NCI-H2029 treated with DMSO at 0.1 percent for 48 hours (cell line): Measurements from ENCODE around the gene NFKB1.
A peak's percentile ranks its signal among the peaks of the same experiment; 100 is the strongest.

ENCODE experiments used
- DNase-seq: peaks from one replicate; lab custom pipeline; 2025; lab: John Stamatoyannopoulos, UW

The NFKB1 gene

GRCh38 chr4:102500352-102500695, 835 bp upstream of the NFKB1 start:
- no peak for DNase-seq

- no peak for DNase-seq
Measured at GRCh38 chr4:102501447-102501696, 213 bp downstream of the NFKB1 start.

- no peak for DNase-seq
Measured at GRCh38 chr4:102502543-102502818, 1.3 kb downstream of the NFKB1 start.

- DNase-seq: peak; percentile 27
Measured at GRCh38 chr4:102503301-102503746, 2.2 kb downstream of the NFKB1 start.

- DNase-seq: no peak
Measured at GRCh38 chr4:102503831-102504786, 3.0 kb downstream of the NFKB1 start.

- DNase-seq: no peak
Measured at GRCh38 chr4:102504941-102505340, 3.8 kb downstream of the NFKB1 start.

GRCh38 chr4:102505708-102506107, 4.5 kb downstream of the NFKB1 start:
- no peak for DNase-seq

GRCh38 chr4:102506523-102506922, 5.4 kb downstream of the NFKB1 start:
- no peak for DNase-seq

GRCh38 chr4:102511830-102512605, 10.9 kb downstream of the NFKB1 start:
- no peak for DNase-seq

GRCh38 chr4:102514298-102514964, 13.3 kb downstream of the NFKB1 start:
- no peak for DNase-seq

- no peak for DNase-seq
Measured at GRCh38 chr4:102517753-102518152, 16.6 kb downstream of the NFKB1 start.

- no peak for DNase-seq
Measured at GRCh38 chr4:102518703-102519131, 17.6 kb downstream of the NFKB1 start.

- DNase-seq: no peak
Measured at GRCh38 chr4:102519925-102520324, 18.8 kb downstream of the NFKB1 start.

GRCh38 chr4:102521570-102521969, 20.4 kb downstream of the NFKB1 start:
- DNase-seq: no peak

- no peak for DNase-seq
Measured at GRCh38 chr4:102522031-102522440, 20.9 kb downstream of the NFKB1 start.

GRCh38 chr4:102524691-102525090, 23.5 kb downstream of the NFKB1 start:
- no peak for DNase-seq

GRCh38 chr4:102525097-102525496, 23.9 kb downstream of the NFKB1 start:
- DNase-seq: no peak

GRCh38 chr4:102525504-102525903, 24.3 kb downstream of the NFKB1 start:
- DNase-seq: no peak

GRCh38 chr4:102526532-102526931, 25.4 kb downstream of the NFKB1 start:
- DNase-seq: no peak

- DNase-seq: no peak
Measured at GRCh38 chr4:102527695-102528283, 26.6 kb downstream of the NFKB1 start.

- no peak for DNase-seq
Measured at GRCh38 chr4:102529977-102530376, 28.8 kb downstream of the NFKB1 start.

- no peak for DNase-seq
Measured at GRCh38 chr4:102530986-102531385, 29.8 kb downstream of the NFKB1 start.

GRCh38 chr4:102531462-102531861, 30.3 kb downstream of the NFKB1 start:
- no peak for DNase-seq
